SU-DHL-6 (cell line): ENCODE measurements around the gene SOX13.

ENCODE experiments used
- H2AFZ ChIP-seq: fragments of 200-600 bp; sonication (generic); 2 replicates; pipeline ENCODE4 v1.6.1; 2014; ENCODE audit warnings: low read depth, mild to moderate bottlenecking, moderate library complexity, mixed read lengths, antibody characterized with exemption, low read length; ENCODE audit not compliant: severe bottlenecking
- H3F3A ChIP-seq: fragments of 200-600 bp; shearing (Covaris generic); 2 replicates; pipeline ENCODE4 v1.6.0; 2016; ENCODE audit warnings: antibody characterized with exemption, mild to moderate bottlenecking; ENCODE audit not compliant: insufficient read depth
- H3K27ac ChIP-seq: fragments of 200-600 bp; sonication (generic); 2 replicates; pipeline ENCODE4 v1.5.1; 2016; ENCODE audit warnings: low read depth, mild to moderate bottlenecking, low read length, moderate library complexity, mixed read lengths
- H3K27me3 ChIP-seq: fragments of 200-600 bp; sonication (generic), shearing (Covaris generic); 2 replicates; pipeline ENCODE4 v1.6.0; 2014; ENCODE audit warnings: mild to moderate bottlenecking, low read length
- H3K36me3 ChIP-seq: fragments of 200-600 bp; sonication (generic); 2 replicates; pipeline ENCODE4 v1.6.1; 2014; ENCODE audit warnings: mild to moderate bottlenecking, low read length, mixed read lengths
- H3K4me2 ChIP-seq: fragments of 300-600, 200-600 bp; shearing (Covaris generic), sonication (generic); 2 replicates; pipeline ENCODE4 v1.6.0; 2014; ENCODE audit warnings: low read length, low read depth, mild to moderate bottlenecking; ENCODE audit not compliant: poor library complexity, severe bottlenecking
- H3K4me3 ChIP-seq: fragments of 200-600 bp; sonication (generic); 2 replicates; pipeline ENCODE4 v1.5.1; 2014; ENCODE audit warnings: antibody characterized with exemption, low read length, mild to moderate bottlenecking, mixed read lengths; ENCODE audit not compliant: insufficient read depth, poor library complexity, severe bottlenecking
- H3K79me2 ChIP-seq: fragments of 200-600 bp; sonication (generic); 2 replicates; pipeline ENCODE4 v1.6.1; 2014; ENCODE audit warnings: mild to moderate bottlenecking, low read length, moderate library complexity; ENCODE audit not compliant: insufficient read depth
- H3K9ac ChIP-seq: fragments of 200-600 bp; sonication (generic); 2 replicates; pipeline ENCODE4 v1.7.0; 2014; ENCODE audit warnings: mild to moderate bottlenecking, low read length
- H3K9me2 ChIP-seq: fragments of 200-600 bp; sonication (generic); replicated peaks from 2 replicates; pipeline ENCODE4 v1.6.1; 2014; ENCODE audit warnings: low read length; ENCODE audit not compliant: insufficient read depth
- H3K9me3 ChIP-seq: fragments of 200-600 bp; sonication (generic); 2 replicates; pipeline ENCODE4 v1.6.1; 2014; ENCODE audit warnings: low read length, mixed read lengths; ENCODE audit not compliant: insufficient read depth
- H4K20me1 ChIP-seq: fragments of 200-600 bp; sonication (generic); 2 replicates; pipeline ENCODE4 v1.6.1; 2014; ENCODE audit warnings: low read depth, mild to moderate bottlenecking, antibody characterized with exemption, low read length, moderate library complexity, mixed read lengths
- CTCF ChIP-seq: fragments of 200-600 bp; sonication (generic); IDR thresholded peaks from one replicate; pipeline ENCODE4 v1.5.1; 2017; ENCODE audit warnings: antibody characterized with exemption, mild to moderate bottlenecking, low read length, moderate library complexity; ENCODE audit not compliant: insufficient read depth, poor library complexity, severe bottlenecking
- EZH2phosphoT487 ChIP-seq: fragments of 200-600 bp; sonication (generic), shearing (Covaris generic); conservative IDR thresholded peaks from 2 replicates; pipeline ENCODE4 v1.6.1; 2018; ENCODE audit warnings: mild to moderate bottlenecking, antibody characterized with exemption, low read length, moderate library complexity, mixed read lengths

The SOX13 gene

GRCh38 chr1:204059970-204060369, 12.9 kb upstream of the SOX13 start:
- no peak overlapping the region for H3K9ac ChIP-seq
- no peak overlapping the region for H3K27ac ChIP-seq
- no peaks in the 10 kb centered on the region for H3K9me2 ChIP-seq
- H3K9me3 ChIP-seq, result no peaks in the 10 kb centered on the region
- no peak overlapping the region for H2AFZ ChIP-seq
- no peaks in the 10 kb centered on the region for H3K27me3 ChIP-seq
- no peaks in the 10 kb centered on the region for H3F3A ChIP-seq
- H3K4me2 ChIP-seq, result no peak overlapping the region
- H3K36me3 ChIP-seq, result no peaks in the 10 kb centered on the region
- no peaks in the 10 kb centered on the region for H4K20me1 ChIP-seq
- no peak for TF ChIP-seq CTCF
- H3K4me3 ChIP-seq, result no peak overlapping the region
- no peaks in the 10 kb centered on the region for H3K79me2 ChIP-seq

- H3K27me3 ChIP-seq, result no peaks in the 10 kb centered on the region
- no peak overlapping the region for H3K4me2 ChIP-seq
Measured at GRCh38 chr1:204062106-204062505, 10.8 kb upstream of the SOX13 start.

GRCh38 chr1:204065174-204065985, 7.5 kb upstream of the SOX13 start:
- Histone ChIP-seq H3K27me3 (0 out of 2 replicates have a peak, but pooled peaks cover 3% of the 10 kb centered on the region), H3K36me3 (no peaks in the 10 kb centered on the region), H3K9ac (no peak overlapping the region), H3K9me2 (no peaks in the 10 kb centered on the region), H3K9me3 (no peaks in the 10 kb centered on the region), H3F3A (no peaks in the 10 kb centered on the region), H3K4me3 (no peak overlapping the region), H4K20me1 (no peaks in the 10 kb centered on the region), H3K27ac (no peak overlapping the region), H3K79me2 (no peaks in the 10 kb centered on the region), H2AFZ (no peak overlapping the region), H3K4me2 (no peak overlapping the region)
- TF ChIP-seq CTCF, result no peak
- no peak for TF ChIP-seq EZH2phosphoT487

More at GRCh38 chr1:204062106-204062505, 10.8 kb upstream of the SOX13 start:
- no peak for TF ChIP-seq CTCF
- no peak for TF ChIP-seq EZH2phosphoT487
- H3K27ac ChIP-seq, result no peak overlapping the region
- no peaks in the 10 kb centered on the region for H3K9me2 ChIP-seq
- no peaks in the 10 kb centered on the region for H3K36me3 ChIP-seq
- no peaks in the 10 kb centered on the region for H3K9me3 ChIP-seq
- H3K9ac ChIP-seq, result no peak overlapping the region
- H3K79me2 ChIP-seq, result no peaks in the 10 kb centered on the region
- H2AFZ ChIP-seq, result no peak overlapping the region
- no peak overlapping the region for H3K4me3 ChIP-seq
- H3F3A ChIP-seq, result no peaks in the 10 kb centered on the region
- no peaks in the 10 kb centered on the region for H4K20me1 ChIP-seq
